ENCODE results near the gene PALM2AKAP2. TPM values are rescaled to one million over a fixed set of nuclear protein-coding genes. Genes with fewer than 3 reads are reported as not detected.

Gene PALM2AKAP2
- total and polyA plus RNA-seq, 2 donors (not counting 3 experiments of a cell fraction or from before 2014, with no cell fraction given) = 0.01 TPM; not detected in 1

GRCh38 chr9:109781086-109781485 lies 1.1 kb downstream of the PALM2AKAP2 start:
- intact Hi-C loops (cut with micrococcal nuclease) (no loop called here), dilution Hi-C loops (cut with MboI; ENCODE audit: extremely low pct_ligation_motif_present, low sequenced_read_pairs) (no loop called here)
- H3K27ac ChIP-seq (ENCODE audit: insufficient read depth, low read depth, low read length) = no peak overlapping the region
- no peaks in the 10 kb centered on the region for H3K79me2 ChIP-seq (ENCODE audit: control insufficient read depth, insufficient read depth, low read length)
- H3K9me3 ChIP-seq (replicated peaks; ENCODE audit: control insufficient read depth, insufficient read depth, low read length) = no peaks in the 10 kb centered on the region
- ChIA-PET POLR2A (no interaction called here), CTCF (no interaction called here)
- no peak overlapping the region for H3K9ac ChIP-seq (replicated peaks; ENCODE audit: extremely low read depth, insufficient read depth, low read length)
- H3K4me1 ChIP-seq (ENCODE audit: control insufficient read depth, extremely low read depth, insufficient read depth, low read length) = no peaks in the 10 kb centered on the region
- H3K27me3 ChIP-seq (ENCODE audit: control insufficient read depth in 2 of 2, insufficient read depth in 2 of 2, low read length in 2 of 2) = peaks cover 22 to 23% of the 10 kb centered on the region in 2 experiments
- no peaks in the 10 kb centered on the region for H3K36me3 ChIP-seq (ENCODE audit: control insufficient read depth in 2 of 2, extremely low read depth in 1 of 2, insufficient read depth in 2 of 2, low read length in 2 of 2)
- no peaks in the 10 kb centered on the region for H3K9me1 ChIP-seq (replicated peaks; ENCODE audit: control insufficient read depth, extremely low read depth, insufficient read depth, low read length)
- BruUV-seq (replicated peaks) = no TSS peak
- no peak for DNase-seq (ENCODE audit: low read depth, low spot score)
- H4K20me1 ChIP-seq (replicated peaks; ENCODE audit: control insufficient read depth, extremely low read depth, insufficient read depth, low read length) = no peaks in the 10 kb centered on the region
- no peak for FAIRE-seq
- no peak for TF ChIP-seq GATA2 (IDR thresholded peaks at IDR 0.05; ENCODE audit: insufficient read depth, insufficient read length, low read depth, low read length)
- no peak for TF ChIP-seq POLR2A (IDR thresholded peaks at IDR 0.05; ENCODE audit: low read depth, low read length)
- no peak for TF ChIP-seq EZH2 (IDR thresholded peaks at IDR 0.05; ENCODE audit: borderline replicate concordance, low read depth, low read length, severe bottlenecking)
- TF ChIP-seq JUN (IDR thresholded peaks at IDR 0.05; ENCODE audit: borderline replicate concordance, insufficient read depth, insufficient read length, low read depth) = no peak
- TF ChIP-seq MYC (IDR thresholded peaks at IDR 0.05; ENCODE audit: low read depth, low read length) = no peak
- no peak for TF ChIP-seq CTCF (IDR thresholded peaks at IDR 0.05; ENCODE audit: extremely low read depth in 1 of 2, insufficient read depth in 1 of 2, low read depth in 1 of 2, low read length in 2 of 2)
- no peak for TF ChIP-seq POLR2AphosphoS5 (IDR thresholded peaks at IDR 0.05; ENCODE audit: insufficient read depth, low read depth, low read length)
- TF ChIP-seq FOS (IDR thresholded peaks at IDR 0.05; ENCODE audit: borderline replicate concordance, insufficient read depth, low read length) = no peak
- no peak for TF ChIP-seq MAX (IDR thresholded peaks at IDR 0.05; ENCODE audit: insufficient read depth, insufficient read length)
- H2AFZ ChIP-seq (ENCODE audit: low read depth, low read length) = no peak overlapping the region
- H3K4me3 ChIP-seq (replicated peaks in 1 of 3; ENCODE audit: insufficient read depth in 1 of 3, low read depth in 1 of 3, low read length in 3 of 3) = no peak overlapping the region
- H3K4me2 ChIP-seq (ENCODE audit: insufficient read depth, low read length) = no peak overlapping the region
